NOMO-1 treated with dmso at 0.1 percent for 144 hours (cell line): Measurements from ENCODE around the gene TRIM43.
"Not testable (repeated sequence)": the region's sequence is repeated elsewhere in the genome, so short reads cannot be mapped to it uniquely, and the experiment has no call there.

Experiments used
- DNase-seq: peaks from one replicate; lab custom pipeline; 2025; ENCODE audit not compliant: unreplicated experiment; lab: John Stamatoyannopoulos, UW

Gene TRIM43

DNA sequence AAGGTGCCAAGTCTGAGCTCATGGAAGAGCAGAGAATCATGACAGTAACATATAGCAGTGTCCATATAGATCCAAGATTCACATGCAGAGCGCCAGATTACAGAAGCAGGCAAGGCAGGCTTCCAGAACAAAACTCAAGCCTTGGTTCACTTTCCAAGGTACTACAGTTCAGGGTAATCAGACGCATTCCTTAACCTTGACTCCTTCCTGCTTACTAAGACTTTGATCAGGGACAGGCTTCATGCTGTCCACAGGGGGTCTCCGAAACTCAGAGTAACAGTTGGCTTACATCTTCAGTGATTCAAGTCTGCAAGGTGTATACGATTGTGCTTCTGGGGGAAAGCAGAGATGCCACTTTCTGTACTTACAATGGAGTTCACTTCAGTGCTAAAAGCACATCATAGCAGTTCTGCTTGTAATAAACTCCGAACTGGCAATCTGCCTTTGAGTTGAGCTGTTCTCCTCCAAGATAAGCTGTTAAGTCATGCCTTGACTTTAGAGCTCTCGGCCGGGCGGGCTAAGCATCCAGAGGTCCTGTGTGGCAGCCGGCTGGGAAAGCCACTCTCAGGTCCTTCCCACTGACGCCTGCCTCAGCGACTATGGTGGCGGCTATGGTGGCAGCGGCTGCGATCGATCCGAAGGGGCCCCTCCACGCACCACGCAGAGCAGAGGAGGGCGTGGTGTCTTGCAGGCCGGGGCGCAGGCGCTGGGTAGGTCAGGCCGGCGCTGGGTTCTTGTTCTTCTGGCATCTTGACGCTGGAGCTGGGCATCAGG lies 48.9 kb downstream of the TRIM43 start:
- not testable (repeated sequence) for DNase-seq

DNA sequence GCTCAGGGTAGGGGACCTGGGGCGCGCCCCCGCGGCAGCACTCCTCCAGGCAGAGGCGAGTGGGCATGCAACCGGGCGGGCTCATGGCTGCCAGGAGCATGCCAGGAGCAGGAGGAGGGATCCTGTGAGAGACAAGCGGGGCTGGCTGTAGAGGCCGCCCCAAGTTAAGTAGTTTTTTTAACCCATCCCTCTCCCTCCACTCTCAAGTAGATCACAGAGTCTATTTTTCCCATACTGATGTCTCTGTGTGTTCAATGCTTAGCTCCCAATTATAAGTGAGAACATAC lies 49.4 kb downstream of the TRIM43 start:
- not testable (repeated sequence) for DNase-seq

DNA sequence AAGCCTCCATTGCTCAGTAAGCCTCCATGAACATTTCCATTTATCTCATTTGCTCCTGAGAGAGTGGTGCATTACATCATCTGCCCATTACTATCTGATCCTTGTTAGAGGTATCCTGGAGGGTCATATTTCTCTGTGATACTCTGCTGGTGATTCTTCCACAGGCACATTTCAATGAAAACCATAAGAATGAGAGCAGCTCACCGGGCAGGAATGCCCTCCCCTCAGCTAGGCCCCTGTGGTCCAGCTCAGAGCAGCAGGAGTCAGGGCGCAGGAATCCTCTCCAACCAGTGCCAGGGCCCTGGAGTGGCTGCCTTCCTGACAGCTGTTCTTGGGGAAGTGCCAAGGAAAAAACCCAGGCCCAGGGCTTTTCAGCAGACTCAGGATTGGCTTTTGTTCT lies 50.0 kb downstream of the TRIM43 start:
- DNase-seq, result not testable (repeated sequence)

DNA sequence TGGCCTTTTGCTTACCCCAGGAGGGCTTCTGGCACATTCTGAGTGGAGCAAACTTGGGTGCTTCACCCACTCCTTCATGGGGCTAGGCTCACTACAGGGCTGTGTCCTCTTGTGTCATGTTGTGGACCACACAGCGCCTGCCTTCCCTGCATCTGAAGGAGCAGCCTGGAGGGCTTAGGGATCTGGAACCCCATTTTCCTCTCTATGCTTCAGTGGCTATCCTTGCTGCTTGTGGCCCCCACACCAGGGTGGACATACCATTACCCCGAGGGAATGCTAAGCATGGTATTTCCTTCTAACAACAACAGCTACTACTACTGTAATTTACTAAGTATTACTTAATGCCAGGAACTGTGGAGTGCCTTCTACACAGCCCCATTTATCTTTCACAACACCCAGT lies 50.6 kb downstream of the TRIM43 start:
- DNase-seq, result not testable (repeated sequence)

DNA sequence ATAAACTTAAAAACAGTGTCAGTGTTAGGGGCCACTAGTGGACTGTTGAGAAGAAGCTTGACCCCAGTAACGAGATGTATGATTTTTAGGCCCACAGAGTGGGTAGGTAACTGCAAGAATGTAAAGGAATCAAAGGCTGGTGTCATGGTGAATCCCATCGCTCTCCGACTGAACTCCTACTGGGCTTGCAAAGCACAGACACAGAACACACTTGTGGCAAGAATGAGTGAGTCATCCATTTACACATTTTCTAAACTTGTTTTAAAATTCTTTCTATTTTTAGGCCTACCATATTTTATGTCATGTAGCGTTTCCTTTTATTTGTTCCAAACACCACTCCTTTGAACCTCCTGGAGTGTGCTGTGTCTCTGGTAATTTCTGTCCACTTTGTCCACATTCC lies 51.1 kb downstream of the TRIM43 start:
- DNase-seq, result not testable (repeated sequence)

DNA sequence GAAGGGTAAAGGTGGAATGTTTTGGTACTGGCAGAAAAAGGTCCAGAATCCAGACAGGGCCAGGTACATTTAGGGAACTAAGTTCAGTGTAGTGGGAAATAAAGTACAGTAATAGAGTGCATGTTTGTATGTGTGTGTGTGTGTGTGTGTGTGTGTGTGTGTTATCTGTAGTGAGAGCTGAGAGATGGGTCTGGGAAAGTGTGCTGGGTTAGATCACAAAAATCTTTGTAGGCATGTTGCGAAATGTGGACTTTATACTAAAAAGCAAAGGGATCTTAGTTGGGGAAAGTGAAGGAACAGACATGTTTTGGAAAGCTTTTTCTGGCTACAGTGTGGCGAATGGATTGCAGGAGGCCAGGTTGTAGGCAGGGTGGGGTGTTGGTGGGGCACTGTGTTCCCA lies 53.5 kb downstream of the TRIM43 start:
- not testable (repeated sequence) for DNase-seq

DNA sequence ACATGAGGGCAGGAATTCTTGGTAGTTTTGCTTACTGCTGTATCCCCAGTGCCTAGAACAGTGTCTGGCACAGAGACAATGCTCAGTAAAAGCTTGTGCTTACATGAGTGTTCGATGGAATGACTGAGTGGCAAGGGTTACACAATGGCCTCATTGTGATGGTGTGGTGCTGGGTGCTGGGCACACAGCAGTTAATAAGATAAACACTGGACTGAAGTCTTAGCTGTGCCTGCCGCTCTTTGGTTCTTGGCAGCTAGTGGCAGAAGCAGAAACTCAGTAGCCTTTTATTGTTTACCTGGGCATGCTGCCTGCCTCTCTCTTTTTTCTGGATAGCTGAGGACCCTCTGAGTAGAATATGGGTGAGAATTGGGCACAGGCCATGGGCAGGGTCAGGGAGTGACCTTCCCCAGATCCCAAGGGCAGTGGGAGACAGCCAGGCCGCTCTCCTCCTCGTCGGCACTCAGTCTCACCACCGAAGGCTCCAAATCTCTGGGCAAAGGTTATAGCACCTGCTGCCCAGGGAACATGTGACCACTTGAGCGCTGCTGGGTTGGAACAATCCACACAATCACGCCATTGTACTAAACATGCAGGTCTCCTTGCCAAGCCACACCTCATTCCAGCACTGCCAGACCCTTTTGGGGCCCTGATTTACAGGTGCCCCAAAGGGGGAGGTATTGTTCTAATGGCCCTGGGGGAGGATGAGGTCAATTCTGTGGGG lies 54.6 kb downstream of the TRIM43 start:
- not testable (repeated sequence) for DNase-seq

DNA sequence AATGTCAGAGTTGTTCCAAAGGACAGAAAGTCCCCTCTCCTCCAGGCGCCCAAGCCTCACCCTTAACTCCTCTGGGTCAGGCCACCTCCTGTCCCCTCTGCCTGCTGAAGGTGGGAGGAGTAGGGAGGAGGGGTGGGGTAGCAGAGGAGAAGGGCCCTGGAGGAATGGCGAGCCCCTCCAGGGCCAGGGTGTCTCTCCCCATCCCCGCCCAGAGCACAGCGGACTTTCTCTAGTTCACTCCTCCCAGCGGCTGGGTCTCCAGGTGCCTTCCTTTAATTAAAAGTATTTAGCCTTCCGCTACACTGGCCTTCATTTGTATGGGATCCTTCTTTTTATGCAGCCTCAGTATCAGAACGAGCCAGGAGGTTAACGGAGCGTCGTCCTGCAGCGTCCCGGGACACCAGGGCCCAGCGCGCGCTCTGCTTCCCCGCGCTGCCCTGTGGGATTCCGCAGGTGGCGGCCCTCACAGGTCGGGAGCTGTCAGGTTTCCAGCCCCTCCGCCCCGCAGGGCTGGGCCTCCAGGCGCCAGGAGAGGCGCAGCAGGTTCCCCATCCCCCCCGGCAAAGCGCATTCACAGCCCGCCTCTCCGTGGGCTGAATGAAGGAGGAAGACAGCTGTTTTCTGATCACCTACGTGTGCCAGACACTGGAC lies 57.2 kb downstream of the TRIM43 start:
- DNase-seq, result not testable (repeated sequence)
